Activated T-cell treated with anti-CD3 and anti-CD28 coated beads, Interleukin-2, amount 50 U/mL, for 72 hours (primary cell): ENCODE data around the gene OGN. TPM values are rescaled to one million over a fixed set of nuclear protein-coding genes. Genes with fewer than 3 reads are reported as not detected.
"Not testable (repeated sequence)": the region's sequence is repeated elsewhere in the genome, so short reads cannot be mapped to it uniquely, and the experiment has no call there.

Experiments
- ATAC-seq, 2 donors: fragments of 150-1000 bp; cut with Tn5 transposase; replicated peaks in 1 of 2; 2 replicates each; pipeline ENCODE4 v1.10.0; 2021; ENCODE audit warnings: moderate library complexity in 2 of 2, mild to moderate bottlenecking in 1 of 2
- DNase-seq, 2 donors: peaks; one replicate each; pipeline ENCODE4 v3.0.0; 2021 to 2022; ENCODE audit warnings: mixed read lengths in 1 of 2
- H3K27ac Mint-ChIP-seq: one replicate; pipeline ENCODE4 v1.8.0; 2022; ENCODE audit warnings: mild to moderate bottlenecking, moderate library complexity, mixed read lengths
- H3K27me3 Mint-ChIP-seq: one replicate; pipeline ENCODE4 v1.8.0; 2022; ENCODE audit warnings: low read depth, mixed read lengths
- H3K36me3 Mint-ChIP-seq, 2 donors: one replicate each; pipeline ENCODE4 v1.8.0; 2022; ENCODE audit warnings: mixed read lengths in 2 of 2, mild to moderate bottlenecking in 1 of 2; ENCODE audit not compliant: insufficient read depth in 2 of 2
- H3K4me1 Mint-ChIP-seq: one replicate; pipeline ENCODE4 v1.8.0; 2022; ENCODE audit warnings: low read depth, mixed read lengths
- H3K4me3 Mint-ChIP-seq, 2 donors: one replicate each; pipeline ENCODE4 v1.8.0; 2022; ENCODE audit warnings: mild to moderate bottlenecking in 2 of 2, mixed read lengths in 2 of 2, moderate library complexity in 2 of 2
- H3K9me3 Mint-ChIP-seq, 2 donors: one replicate each; pipeline ENCODE4 v1.8.0; 2022; ENCODE audit warnings: mixed read lengths in 2 of 2
- total RNA-seq, 2 donors: library from RNA; stranded (reverse); gene quantifications; one replicate each; pipeline ENCODE4 v1.2.3, GENCODE V29; 2022

OGN gene
- total RNA-seq, 2 donors from 2014 or later = not detected

DNA sequence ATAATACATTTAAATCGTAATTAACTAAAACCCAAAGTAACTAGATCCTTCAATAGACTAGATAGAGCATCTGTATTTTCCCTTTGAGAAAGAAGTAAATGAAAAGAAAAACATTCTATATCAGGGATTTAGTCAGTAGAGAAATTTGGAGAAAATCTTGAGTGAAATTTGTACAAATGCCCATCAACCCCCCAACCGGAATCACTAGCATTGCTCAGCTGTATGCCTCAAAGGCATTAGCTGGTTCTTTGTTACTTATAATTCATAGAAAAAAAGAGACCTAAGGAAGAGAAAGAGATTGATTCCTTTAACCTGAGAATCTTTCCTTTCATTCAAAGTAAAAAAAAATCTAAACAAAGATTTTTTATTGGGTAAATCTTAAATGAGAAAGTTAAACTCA is 19.2 kb upstream of the OGN start:
- no peak overlapping the region for H3K27ac Mint-ChIP-seq
- ATAC-seq (no peak), DNase-seq (no peak)
- H3K4me1 Mint-ChIP-seq = no peaks in the 10 kb centered on the region
- no peaks in the 10 kb centered on the region for H3K36me3 Mint-ChIP-seq
- H3K27me3 Mint-ChIP-seq = no peaks in the 10 kb centered on the region
- H3K9me3 Mint-ChIP-seq = no peaks in the 10 kb centered on the region
- H3K4me3 Mint-ChIP-seq = no peak overlapping the region

- H3K4me1 Mint-ChIP-seq = no peaks in the 10 kb centered on the region
- ATAC-seq (no peak), DNase-seq (no peak)
- H3K27me3 Mint-ChIP-seq = no peaks in the 10 kb centered on the region
- H3K36me3 Mint-ChIP-seq = no peaks in the 10 kb centered on the region
- H3K27ac Mint-ChIP-seq = no peak overlapping the region
- no peak overlapping the region for H3K4me3 Mint-ChIP-seq
- H3K9me3 Mint-ChIP-seq = no peaks in the 10 kb centered on the region
Observed at GRCh38 chr9:92422611-92423338, 18.4 kb upstream of the OGN start.

GRCh38 chr9:92414566-92414965 is 10.2 kb upstream of the OGN start:
- H3K4me1 Mint-ChIP-seq = no peaks in the 10 kb centered on the region

DNA sequence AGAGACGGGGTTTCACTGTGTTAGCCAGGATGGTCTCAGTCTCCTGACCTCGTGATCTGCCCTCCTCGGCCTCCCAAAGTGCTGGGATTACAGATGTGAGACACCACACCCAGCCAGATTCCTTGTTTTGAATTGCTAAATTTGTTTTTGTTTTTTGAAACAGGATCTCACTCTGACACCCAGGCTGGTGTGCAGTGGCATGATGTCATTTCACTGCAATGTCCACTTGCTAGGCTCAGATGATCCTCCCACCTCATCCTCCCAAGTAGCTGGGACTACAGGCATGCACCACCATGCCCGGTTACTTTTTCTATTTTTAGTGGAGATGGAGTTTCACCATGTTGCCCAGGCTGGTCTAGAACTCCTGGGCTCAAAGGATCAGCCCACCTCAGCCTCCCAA is 6.8 kb upstream of the OGN start:
- H3K4me3 Mint-ChIP-seq, H3K27me3 Mint-ChIP-seq, DNase-seq, H3K36me3 Mint-ChIP-seq, ATAC-seq, H3K9me3 Mint-ChIP-seq, H3K27ac Mint-ChIP-seq: not testable (repeated sequence)
- peaks cover 13% of the 10 kb centered on the region for H3K4me1 Mint-ChIP-seq

More at GRCh38 chr9:92414566-92414965, 10.2 kb upstream of the OGN start:
- no peaks in the 10 kb centered on the region for H3K36me3 Mint-ChIP-seq
- no peaks in the 10 kb centered on the region for H3K9me3 Mint-ChIP-seq
- no peak overlapping the region for H3K27ac Mint-ChIP-seq
- no peak for ATAC-seq
- no peak for DNase-seq
- no peaks in the 10 kb centered on the region for H3K27me3 Mint-ChIP-seq
- no peak overlapping the region for H3K4me3 Mint-ChIP-seq

- H3K4me3 Mint-ChIP-seq = no peak overlapping the region
- no peaks in the 10 kb centered on the region for H3K36me3 Mint-ChIP-seq
- no peaks in the 10 kb centered on the region for H3K27me3 Mint-ChIP-seq
- no peak for DNase-seq
- ATAC-seq = no peak
- H3K27ac Mint-ChIP-seq = no peak overlapping the region
- H3K9me3 Mint-ChIP-seq = no peaks in the 10 kb centered on the region
- peaks cover 18% of the 10 kb centered on the region for H3K4me1 Mint-ChIP-seq
Observed at GRCh38 chr9:92408747-92409478, 4.5 kb upstream of the OGN start.

- ATAC-seq (no peak), DNase-seq (no peak)
- no peaks in the 10 kb centered on the region for H3K27me3 Mint-ChIP-seq
- no peak overlapping the region for H3K4me3 Mint-ChIP-seq
- H3K27ac Mint-ChIP-seq = no peak overlapping the region
- H3K36me3 Mint-ChIP-seq = no peaks in the 10 kb centered on the region
- peaks cover 18% of the 10 kb centered on the region for H3K4me1 Mint-ChIP-seq
- no peaks in the 10 kb centered on the region for H3K9me3 Mint-ChIP-seq
Observed at GRCh38 chr9:92407818-92408217, 3.4 kb upstream of the OGN start.

- DNase-seq = peak; percentile 16 to 17
- H3K36me3 Mint-ChIP-seq = no peaks in the 10 kb centered on the region
- H3K27ac Mint-ChIP-seq = peak overlapping the region; percentile 93
- peak overlapping the region; percentile 40 to 72 for H3K4me3 Mint-ChIP-seq
- H3K27me3 Mint-ChIP-seq = no peaks in the 10 kb centered on the region
- peak; percentile 62 to 77 for ATAC-seq
- H3K4me1 Mint-ChIP-seq = peaks cover 18% of the 10 kb centered on the region
- H3K9me3 Mint-ChIP-seq = no peaks in the 10 kb centered on the region
Observed at GRCh38 chr9:92406477-92406876, 2.1 kb upstream of the OGN start.

GRCh38 chr9:92405818-92406217 is 1.4 kb upstream of the OGN start:
- Mint-ChIP-seq H3K27ac (peak overlapping the region; percentile 93), H3K9me3 (no peaks in the 10 kb centered on the region), H3K36me3 (no peaks in the 10 kb centered on the region), H3K27me3 (no peaks in the 10 kb centered on the region), H3K4me1 (peaks cover 18% of the 10 kb centered on the region), H3K4me3 (peak overlapping the region; percentile 40 to 72)
- no peak for DNase-seq
- no peak for ATAC-seq

DNA sequence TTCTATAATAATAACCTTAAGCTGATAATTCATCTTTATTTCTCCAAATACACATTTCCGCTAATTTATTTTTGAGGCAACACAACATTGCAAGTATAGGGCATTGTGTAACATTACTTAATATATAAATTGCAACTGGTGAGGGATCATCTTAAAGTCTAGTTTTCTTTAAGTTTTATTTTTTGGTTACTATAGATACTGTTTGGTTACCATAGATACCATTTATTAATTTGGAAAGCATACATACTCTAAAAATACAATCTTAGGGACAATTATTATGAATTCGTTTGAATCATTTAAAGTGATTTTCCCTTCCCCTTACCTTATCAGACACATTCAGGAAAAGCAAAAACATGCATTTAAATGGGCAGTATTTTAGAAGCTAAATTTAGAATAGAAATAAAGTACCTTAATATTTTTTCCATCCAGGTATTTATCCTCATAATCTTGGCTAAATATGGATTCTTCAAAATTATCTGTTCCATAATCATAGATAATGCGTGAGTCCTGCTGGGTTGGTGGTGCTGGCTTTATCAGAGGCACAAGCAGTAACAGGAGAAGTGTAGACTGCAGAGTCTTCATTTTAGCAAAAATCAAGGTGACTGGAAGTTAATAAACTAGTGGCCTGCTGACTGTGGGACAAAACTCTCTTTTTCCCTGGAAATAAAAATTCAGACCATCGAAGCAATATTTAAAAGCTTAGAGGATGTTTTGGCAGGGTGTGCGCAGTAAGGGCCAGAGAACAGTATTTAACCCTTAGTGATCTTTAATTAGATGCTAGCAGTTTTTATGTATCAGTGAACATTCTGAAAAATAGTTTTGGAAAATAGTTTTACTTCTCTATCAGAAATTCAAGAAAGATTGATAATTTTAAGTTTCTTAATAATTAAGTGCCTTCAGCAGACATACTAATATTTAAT is 1.3 kb downstream of the OGN start:
- no peak for DNase-seq
- peaks cover 18% of the 10 kb centered on the region for H3K4me1 Mint-ChIP-seq
- no peaks in the 10 kb centered on the region for H3K9me3 Mint-ChIP-seq
- no peaks in the 10 kb centered on the region for H3K36me3 Mint-ChIP-seq
- no peak for ATAC-seq
- H3K27me3 Mint-ChIP-seq = no peaks in the 10 kb centered on the region
- no peak overlapping the region for H3K4me3 Mint-ChIP-seq
- H3K27ac Mint-ChIP-seq = no peak overlapping the region

GRCh38 chr9:92402360-92402759 is 2.0 kb downstream of the OGN start:
- peaks cover 18% of the 10 kb centered on the region for H3K4me1 Mint-ChIP-seq
- ATAC-seq = peak; percentile 29 to 51
- no peak for DNase-seq
- H3K4me3 Mint-ChIP-seq = no peak overlapping the region
- no peaks in the 10 kb centered on the region for H3K36me3 Mint-ChIP-seq
- H3K27me3 Mint-ChIP-seq = no peaks in the 10 kb centered on the region
- H3K27ac Mint-ChIP-seq = no peak overlapping the region
- H3K9me3 Mint-ChIP-seq = no peaks in the 10 kb centered on the region

- Mint-ChIP-seq H3K27ac (no peak overlapping the region), H3K4me3 (no peak overlapping the region), H3K4me1 (no peaks in the 10 kb centered on the region), H3K27me3 (no peaks in the 10 kb centered on the region), H3K9me3 (no peaks in the 10 kb centered on the region), H3K36me3 (no peaks in the 10 kb centered on the region)
- DNase-seq = no peak
- ATAC-seq = no peak
Observed at GRCh38 chr9:92397853-92398252, 6.5 kb downstream of the OGN start.

- no peaks in the 10 kb centered on the region for H3K27me3 Mint-ChIP-seq
- no peak overlapping the region for H3K27ac Mint-ChIP-seq
- no peaks in the 10 kb centered on the region for H3K4me1 Mint-ChIP-seq
- no peak for ATAC-seq
- H3K9me3 Mint-ChIP-seq = no peaks in the 10 kb centered on the region
- DNase-seq = no peak
- H3K4me3 Mint-ChIP-seq = no peak overlapping the region
- H3K36me3 Mint-ChIP-seq = no peaks in the 10 kb centered on the region
Observed at GRCh38 chr9:92395617-92396016, 8.8 kb downstream of the OGN start.

DNA sequence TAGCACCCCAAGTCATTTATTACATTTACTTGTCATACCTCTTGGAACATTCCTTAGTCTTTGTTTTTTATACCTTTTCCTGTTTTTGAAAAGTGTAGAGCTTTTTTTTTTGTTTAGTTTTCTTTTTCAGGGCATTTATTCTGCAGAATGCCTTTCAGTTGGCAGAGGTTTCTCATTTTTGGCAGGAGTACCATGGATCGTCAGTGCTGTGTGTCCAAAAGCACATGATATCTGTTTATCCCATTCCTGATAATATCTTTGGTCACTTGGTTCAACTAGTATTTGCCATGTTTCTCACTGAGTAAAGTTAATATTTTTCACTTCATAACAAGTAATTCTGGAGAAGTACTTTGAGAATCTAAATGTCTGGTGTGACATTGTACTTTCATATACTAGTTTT is 10.7 kb downstream of the OGN start:
- ATAC-seq = no peak
- no peaks in the 10 kb centered on the region for H3K27me3 Mint-ChIP-seq
- no peaks in the 10 kb centered on the region for H3K4me1 Mint-ChIP-seq
- no peaks in the 10 kb centered on the region for H3K9me3 Mint-ChIP-seq
- no peaks in the 10 kb centered on the region for H3K36me3 Mint-ChIP-seq
- no peak overlapping the region for H3K4me3 Mint-ChIP-seq
- no peak for DNase-seq
- no peak overlapping the region for H3K27ac Mint-ChIP-seq
